GM12892 (cell line): Measurements from ENCODE around the gene PMCH.

Source experiments
- POLR2A ChIP-seq: IDR thresholded peaks from 2 replicates; pipeline ENCODE4 v1.6.1; 2011; ENCODE audit warnings: low read depth, low read length, control low read depth
- POLR2AphosphoS5 ChIP-seq: IDR thresholded peaks from 2 replicates; pipeline ENCODE4 v1.6.1; 2011; ENCODE audit warnings: low read depth, low read length, control low read depth

DNA sequence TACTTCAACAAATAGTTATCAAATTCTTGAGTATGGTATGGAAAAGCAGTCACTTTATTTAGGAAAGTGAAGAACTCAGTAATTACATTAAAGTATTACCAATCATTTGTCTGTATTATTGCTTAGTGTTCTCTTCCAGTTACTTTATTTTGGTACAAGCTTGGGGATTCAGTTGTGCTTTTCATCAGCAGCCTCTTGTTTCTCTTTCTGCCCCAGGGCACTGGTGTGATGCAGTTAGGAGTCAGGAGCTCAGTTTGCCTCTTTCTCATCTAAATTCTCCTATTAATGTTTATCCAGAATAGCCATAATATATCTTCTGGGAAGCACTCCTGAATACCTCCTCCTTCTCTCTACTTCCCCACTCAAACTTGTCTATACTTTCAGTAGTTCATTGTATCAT, 25.7 kb downstream of the PMCH start:
- TF ChIP-seq POLR2A (no peak), POLR2AphosphoS5 (no peak)
